B cell (primary cell): Measurements from ENCODE around the gene PBXIP1. TPM values are rescaled to one million over a fixed set of nuclear protein-coding genes. Genes with fewer than 3 reads are reported as not detected.

Experiments
- ATAC-seq: fragments of 200-7000 bp; cut with Tn5 transposase; one replicate; pipeline ENCODE4 v1.10.0; 2021; ENCODE audit warnings: low read depth, mild to moderate bottlenecking, moderate number of reproducible peaks, moderate library complexity
- CTCF ChIA-PET: fragments of 350-600 bp; sonication (Branson Sonifier 250); formaldehyde crosslinking; loops from one replicate; lab custom pipeline; 2021; ENCODE audit warnings: antibody characterized with exemption, inconsistent platforms; lab: Charles Lee
- POLR2A ChIA-PET: fragments of 350-600 bp; sonication (Branson Sonifier 250); formaldehyde crosslinking; loops from one replicate; lab custom pipeline; 2021; ENCODE audit warnings: antibody characterized with exemption; lab: Charles Lee
- DNase-seq: peaks from one replicate; pipeline ENCODE4 v3.0.0; 2013
- H2AFZ ChIP-seq: 2 replicates; pipeline ENCODE4 v1.6.1; 2012; ENCODE audit warnings: mild to moderate bottlenecking, low read depth, low read length; ENCODE audit not compliant: insufficient read depth, poor library complexity, severe bottlenecking
- H3K27ac ChIP-seq, 2 donors: 1 replicate in 1 of 2; 2 replicates in 1 of 2; pipeline ENCODE4 v1.5.1; 2012 to 2013; ENCODE audit warnings: low read length in 2 of 2, mild to moderate bottlenecking in 2 of 2, moderate library complexity in 1 of 2
- H3K27me3 ChIP-seq, 4 experiments: fragments of 200-600 bp in 1 of 4; sonication (generic) in 1 of 4; replicated peaks in 1 of 4; 1 replicate in 2 of 4; 2 replicates in 2 of 4; pipeline versions ENCODE4 v1.6.1 to v1.7.0; 2013 to 2016; ENCODE audit warnings: low read length in 3 of 4, mild to moderate bottlenecking in 2 of 4, mixed read lengths in 1 of 4, moderate library complexity in 1 of 4; ENCODE audit not compliant: insufficient read depth in 4 of 4, control insufficient read depth in 3 of 4; ENCODE audit errors: control extremely low read depth in 1 of 4
- H3K36me3 ChIP-seq, 2 experiments: replicated peaks in 1 of 2; 1 replicate in 1 of 2; 2 replicates in 1 of 2; pipeline versions ENCODE4 v1.6.1 to v1.7.1; 2013; ENCODE audit warnings: low read length in 1 of 2; ENCODE audit not compliant: insufficient read depth in 2 of 2, control insufficient read depth in 1 of 2; ENCODE audit errors: control extremely low read depth in 1 of 2, extremely low read depth in 1 of 2
- H3K4me1 ChIP-seq, 2 donors: fragments of 200-600 bp in 1 of 2; sonication (generic) in 1 of 2; 1 replicate in 1 of 2; 2 replicates in 1 of 2; pipeline versions ENCODE4 v1.5.1 to v1.6.1; 2013 to 2017; ENCODE audit warnings: low read length in 2 of 2; ENCODE audit not compliant: control insufficient read depth in 2 of 2, insufficient read depth in 2 of 2
- H3K4me2 ChIP-seq: replicated peaks from 2 replicates; pipeline ENCODE3; 2012; ENCODE audit warnings: mild to moderate bottlenecking, low read depth, low read length; ENCODE audit not compliant: poor library complexity, severe bottlenecking
- H3K4me3 ChIP-seq, 5 experiments: fragments of 200-600 bp in 1 of 5; sonication (generic) in 1 of 5; 1 replicate in 3 of 5; 2 replicates in 2 of 5; pipeline versions ENCODE4 v1.5.1 to v1.7.0; 2011 to 2016; ENCODE audit warnings: low read length in 4 of 5, mild to moderate bottlenecking in 4 of 5, low read depth in 2 of 5, control low read depth in 1 of 5, moderate library complexity in 1 of 5; ENCODE audit not compliant: insufficient read depth in 1 of 5; ENCODE audit errors: control extremely low read depth in 1 of 5, extremely low read depth in 1 of 5
- H3K79me2 ChIP-seq: fragments of 200-600 bp; sonication (generic); one replicate; pipeline ENCODE4 v1.6.0; 2016; ENCODE audit warnings: low read length; ENCODE audit not compliant: control insufficient read depth, insufficient read depth
- H3K9ac ChIP-seq: fragments of 200-600 bp; sonication (generic); 2 replicates; pipeline ENCODE4 v1.6.1; 2017; ENCODE audit warnings: mild to moderate bottlenecking, low read length, moderate library complexity
- H3K9me3 ChIP-seq, 3 donors: one replicate each; pipeline versions ENCODE4 v1.6.1 to v1.7.1; 2013; ENCODE audit warnings: low read length in 2 of 3; ENCODE audit not compliant: control insufficient read depth in 2 of 3, insufficient read depth in 1 of 3; ENCODE audit errors: control extremely low read depth in 1 of 3
- H4K20me1 ChIP-seq: 2 replicates; pipeline ENCODE4 v1.6.0; 2012; ENCODE audit warnings: mild to moderate bottlenecking, low read length; ENCODE audit not compliant: insufficient read depth, control insufficient read depth, poor library complexity, severe bottlenecking
- H3K27ac Mint-ChIP-seq: one replicate; pipeline ENCODE4 v1.8.0; 2021; ENCODE audit warnings: mixed read lengths
- H3K27me3 Mint-ChIP-seq: one replicate; pipeline ENCODE4 v1.8.0; 2021; ENCODE audit warnings: mixed read lengths
- H3K4me1 Mint-ChIP-seq: one replicate; pipeline ENCODE4 v1.8.0; 2021; ENCODE audit warnings: mixed read lengths
- H3K4me3 Mint-ChIP-seq: one replicate; pipeline ENCODE4 v1.8.0; 2021; ENCODE audit warnings: mixed read lengths
- H3K9me3 Mint-ChIP-seq: one replicate; pipeline ENCODE4 v1.8.0; 2022; ENCODE audit warnings: mixed read lengths; ENCODE audit not compliant: insufficient read depth
- CTCF ChIP-seq: fragments of 200-600 bp; IDR thresholded peaks from one replicate; pipeline ENCODE4 v1.8.0; 2022; ENCODE audit warnings: antibody characterized with exemption, mild to moderate bottlenecking
- EZH2 ChIP-seq: IDR thresholded peaks from 2 replicates; pipeline ENCODE4 v1.6.1; 2012; ENCODE audit warnings: borderline replicate concordance, low read depth, mild to moderate bottlenecking, moderate library complexity, low read length; ENCODE audit not compliant: insufficient read depth, poor library complexity, severe bottlenecking
- WGBS: methylation state at CpG from one replicate; pipeline ENCODE4 v1.1.5; 2013; ENCODE audit warnings: missing lambda C conversion rate; ENCODE audit not compliant: insufficient coverage; 5-methylcytosine and 5-hydroxymethylcytosine counted together
- intact Hi-C: fragments of 100-400 bp; cut with micrococcal nuclease; formaldehyde crosslinking; loops from one replicate; pipeline ENCODE4 v1.10.0; 2022
- polyA plus RNA-seq: library from polyadenylated mRNA; depleted of rRNA; stranded (reverse); fragments of >200 nt; gene quantifications from 2 replicates; pipeline ENCODE4 v1.2.3, GENCODE V29; 2012
- total RNA-seq, 2 donors: library from RNA; stranded (reverse); fragments of 120-200 nt in 1 of 2; gene quantifications; 1 replicate in 1 of 2; 2 replicates in 1 of 2; pipeline versions ENCODE4 v1.2.3 to v1.2.4, GENCODE V29; 2013 to 2022

PBXIP1 gene
- total and polyA plus RNA-seq, 2 donors (not counting 1 experiment from before 2014, with no cell fraction given), result 77.6 to 212 TPM

- Histone ChIP-seq H3K4me3 (no peak overlapping the region), H3K79me2 (peaks cover 71% of the 10 kb centered on the region), H3K9me3 (no peaks in the 10 kb centered on the region), H3K9ac (no peak overlapping the region), H4K20me1 (peaks cover 39% of the 10 kb centered on the region), H3K27ac (peak overlapping the region in 1 of 2 donors; percentile 94), H3K4me2 (peak overlapping the region; percentile 86), H3K27me3 (no peaks in the 10 kb centered on the region), H3K36me3 (peaks cover 0 to 26% of the 10 kb centered on the region in 2 experiments), H2AFZ (no peak overlapping the region), H3K4me1 (peaks cover 22 to 44% of the 10 kb centered on the region in 2 donors)
- TF ChIP-seq CTCF (no peak), EZH2 (no peak)
- Mint-ChIP-seq H3K9me3 (no peaks in the 10 kb centered on the region), H3K4me1 (peaks cover 30% of the 10 kb centered on the region), H3K27me3 (no peaks in the 10 kb centered on the region), H3K4me3 (peak overlapping the region; percentile 62), H3K27ac (peak overlapping the region; percentile 5)
- intact Hi-C loops, result loop anchor here (1.0 to 5.0 kb wide), 2 partner anchors 11 to 200 kb away; partner anchors contain the start of genes KRTCAP2, PYGO2 and TRIM46
- ChIA-PET POLR2A (interaction anchor here (0.7 to 3.8 kb wide), 9 partner anchors 10 to 868 kb away, joined by 3 to 32 read pairs (median 14); partner anchors contain the start of genes FLAD1, PBXIP1, PMVK and PYGO2), CTCF (interaction anchor here (0.6 to 8.7 kb wide), 19 partner anchors 10 to 637 kb away, joined by 3 to 110 read pairs (median 4); partner anchors contain the start of genes FLAD1, KRTCAP2, PMVK and PYGO2)
- ATAC-seq (no peak), DNase-seq (no peak)
- 82% methylated on average over 6 of the region's 18 CpGs for WGBS
These were observed 16.8 kb upstream of the PBXIP1 start for GRCh38 chr1:154972517-154973343.
